ENCODE results near the gene PRKG1. TPM values are rescaled to one million over a fixed set of nuclear protein-coding genes. Genes with fewer than 3 reads are reported as not detected.
"Not testable (repeated sequence)": the region's sequence is repeated elsewhere in the genome, so short reads cannot be mapped to it uniquely, and the experiment has no call there.

PRKG1 gene
- total RNA-seq, 5 donors from 2014 or later (not counting 1 experiment from before 2014, with no cell fraction given) = 0.03 to 0.26 (median 0.19) TPM; not detected in 1

DNA sequence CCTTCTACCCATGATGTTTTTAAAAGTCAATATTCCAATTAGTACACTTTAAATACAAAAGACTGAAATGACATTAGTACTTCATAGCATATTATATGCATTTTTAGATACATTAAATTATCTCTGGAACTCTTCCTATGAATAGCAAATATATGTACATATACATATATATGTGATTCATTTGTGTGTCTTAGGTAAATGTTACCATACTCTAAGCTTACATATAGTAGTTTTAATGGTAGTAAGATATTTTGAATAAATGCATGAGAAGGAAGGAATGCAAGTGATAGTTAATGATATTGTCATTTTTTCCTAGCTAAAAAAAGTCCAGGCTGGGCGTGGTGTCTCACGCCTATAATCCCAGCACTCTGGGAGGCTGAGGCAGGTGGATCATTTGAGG, 671.1 kb downstream of the PRKG1 start:
- H3K9me3 ChIP-seq = no peaks in the 10 kb centered on the region
- H3K4me1 ChIP-seq (ENCODE audit: control insufficient read depth in 1 of 2, extremely low read depth in 1 of 2, insufficient read depth in 2 of 2, low read length in 2 of 2) = no peaks in the 10 kb centered on the region
- no CpG with 5 or more reads among the region's 2 CpGs for WGBS (ENCODE audit: insufficient coverage)
- no peak overlapping the region for H3K27ac ChIP-seq (ENCODE audit: low read length)
- Mint-ChIP-seq H3K36me3 (no peaks in the 10 kb centered on the region), H3K4me3 (no peak overlapping the region), H3K9me3 (no peaks in the 10 kb centered on the region), H3K27me3 (no peaks in the 10 kb centered on the region), H3K27ac (no peak overlapping the region), H3K4me1 (no peaks in the 10 kb centered on the region)
- peaks cover 0 to 2% of the 10 kb centered on the region in 2 experiments for H3K27me3 ChIP-seq (replicated peaks in 1 of 2; ENCODE audit: control insufficient read depth in 2 of 2, extremely low read depth in 1 of 2, insufficient read depth in 2 of 2, low read length in 1 of 2)
- ChIA-PET CTCF (no interaction called here), POLR2A (no interaction called here)
- no peak for DNase-seq
- no peak for ATAC-seq (replicated peaks in 1 of 4)
- H3K4me3 ChIP-seq (ENCODE audit: control insufficient read depth in 1 of 2, extremely low read depth in 1 of 2, low read length in 1 of 2) = no peak overlapping the region
- H3K36me3 ChIP-seq (ENCODE audit: control insufficient read depth in 2 of 2, extremely low read depth in 1 of 2, insufficient read depth in 1 of 2, low read length in 1 of 2) = no peaks in the 10 kb centered on the region

DNA sequence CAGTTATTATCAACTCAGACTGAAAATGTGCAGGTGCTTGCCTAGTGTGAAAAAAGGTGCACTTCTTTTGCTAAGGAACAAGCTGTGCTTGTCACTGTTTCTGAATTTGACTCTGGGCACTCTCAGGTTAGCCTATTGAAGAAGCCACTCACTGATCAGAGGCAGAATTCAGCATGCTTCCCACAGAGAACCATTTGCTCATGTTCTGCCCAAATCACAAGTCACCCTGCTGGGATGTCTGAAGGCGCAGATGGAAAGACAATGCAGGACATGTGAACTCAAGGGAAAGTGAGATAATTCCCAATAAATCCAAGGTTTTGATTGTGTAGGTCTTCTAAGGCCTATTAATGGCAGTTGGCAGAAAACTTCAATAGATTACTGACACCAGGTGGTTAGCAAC, 672.9 kb downstream of the PRKG1 start:
- H3K27ac ChIP-seq (ENCODE audit: low read length) = no peak overlapping the region
- Mint-ChIP-seq H3K4me3 (no peak overlapping the region), H3K9me3 (no peaks in the 10 kb centered on the region), H3K27ac (no peak overlapping the region), H3K4me1 (no peaks in the 10 kb centered on the region), H3K36me3 (no peaks in the 10 kb centered on the region), H3K27me3 (no peaks in the 10 kb centered on the region)
- no peak for ATAC-seq (replicated peaks in 1 of 4)
- H3K36me3 ChIP-seq (ENCODE audit: control insufficient read depth in 2 of 2, extremely low read depth in 1 of 2, insufficient read depth in 1 of 2, low read length in 1 of 2) = no peaks in the 10 kb centered on the region
- POLR2A ChIA-PET = no interaction called here
- no CpG with 5 or more reads among the region's 1 CpG for WGBS (ENCODE audit: insufficient coverage)
- H3K9me3 ChIP-seq = no peaks in the 10 kb centered on the region
- H3K27me3 ChIP-seq (replicated peaks in 1 of 2; ENCODE audit: control insufficient read depth in 2 of 2, extremely low read depth in 1 of 2, insufficient read depth in 2 of 2, low read length in 1 of 2) = peaks cover 0 to 2% of the 10 kb centered on the region in 2 experiments
- H3K4me3 ChIP-seq (ENCODE audit: control insufficient read depth in 1 of 2, extremely low read depth in 1 of 2, low read length in 1 of 2) = no peak overlapping the region
- no peaks in the 10 kb centered on the region for H3K4me1 ChIP-seq (ENCODE audit: control insufficient read depth in 1 of 2, extremely low read depth in 1 of 2, insufficient read depth in 2 of 2, low read length in 2 of 2)
- CTCF ChIA-PET = no interaction called here
- DNase-seq = no peak

DNA sequence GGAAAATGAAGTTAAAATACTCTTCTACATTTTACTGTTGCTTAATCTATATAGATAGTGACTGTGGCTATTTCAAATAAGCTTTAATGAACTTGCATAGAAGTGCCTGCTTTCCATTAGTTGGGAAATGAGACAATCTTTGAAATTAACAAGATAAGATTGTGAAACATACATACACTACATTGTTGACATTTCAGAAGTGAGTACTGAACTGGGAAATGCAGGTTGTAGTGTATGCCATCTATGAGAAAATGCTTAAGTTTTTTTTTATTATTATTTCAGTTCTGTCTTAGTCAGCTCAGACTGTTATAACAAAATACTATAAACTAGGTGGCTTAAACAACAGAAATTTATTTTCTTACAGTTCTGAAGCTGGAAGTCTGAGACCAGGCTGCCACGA, 674.7 kb downstream of the PRKG1 start:
- Histone ChIP-seq H3K27ac (ENCODE audit: low read length) (no peak overlapping the region), H3K27me3 (replicated peaks in 1 of 2; ENCODE audit: control insufficient read depth in 2 of 2, extremely low read depth in 1 of 2, insufficient read depth in 2 of 2, low read length in 1 of 2) (no peaks in the 10 kb centered on the region), H3K4me1 (ENCODE audit: control insufficient read depth in 1 of 2, extremely low read depth in 1 of 2, insufficient read depth in 2 of 2, low read length in 2 of 2) (no peaks in the 10 kb centered on the region), H3K4me3 (ENCODE audit: control insufficient read depth in 1 of 2, extremely low read depth in 1 of 2, low read length in 1 of 2) (no peak overlapping the region), H3K36me3 (ENCODE audit: control insufficient read depth in 2 of 2, extremely low read depth in 1 of 2, insufficient read depth in 1 of 2, low read length in 1 of 2) (no peaks in the 10 kb centered on the region), H3K9me3 (no peaks in the 10 kb centered on the region)
- Mint-ChIP-seq H3K4me1 (no peaks in the 10 kb centered on the region), H3K36me3 (no peaks in the 10 kb centered on the region), H3K27me3 (no peaks in the 10 kb centered on the region), H3K9me3 (no peaks in the 10 kb centered on the region), H3K27ac (no peak overlapping the region), H3K4me3 (no peak overlapping the region)
- CTCF ChIA-PET = no interaction called here
- WGBS (ENCODE audit: insufficient coverage) = no CpG with 5 or more reads among the region's 1 CpG
- DNase-seq = no peak
- POLR2A ChIA-PET = interaction anchor here in 1 of 2 donors (0.6 kb wide), 1 partner anchor 62 kb away, joined by 3 read pairs; no protein-coding TSS in a partner anchor
- no peak for ATAC-seq (replicated peaks in 1 of 4)

DNA sequence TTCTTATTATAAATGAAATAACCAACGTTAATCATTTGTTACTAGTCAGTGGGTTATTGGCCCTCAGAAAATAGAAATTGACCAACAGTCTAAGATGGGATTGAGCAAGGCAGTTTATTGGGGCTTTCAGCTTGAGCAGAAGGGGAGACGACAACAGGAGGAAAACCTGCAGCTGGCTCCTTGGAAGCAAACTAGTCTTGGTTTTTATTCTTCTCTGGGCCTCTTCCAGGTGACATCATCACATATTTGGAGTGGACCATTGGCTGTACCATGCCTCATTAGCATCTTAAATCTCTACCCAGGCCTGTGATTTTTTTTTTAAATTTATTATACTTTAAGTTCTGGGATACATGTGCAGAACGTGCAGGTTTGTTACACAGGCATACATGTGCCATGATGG, 684.1 kb downstream of the PRKG1 start:
- no peak overlapping the region for H3K27ac Mint-ChIP-seq
- H3K4me3 Mint-ChIP-seq = no peak overlapping the region
- no peak overlapping the region for H3K27ac ChIP-seq (ENCODE audit: low read length)
- H3K27me3 Mint-ChIP-seq = peaks cover 0 to 3% of the 10 kb centered on the region in 2 donors
- H3K4me1 ChIP-seq (ENCODE audit: control insufficient read depth in 1 of 2, extremely low read depth in 1 of 2, insufficient read depth in 2 of 2, low read length in 2 of 2) = no peaks in the 10 kb centered on the region
- CTCF ChIA-PET = no interaction called here
- no peaks in the 10 kb centered on the region for H3K36me3 Mint-ChIP-seq
- no peak for DNase-seq
- POLR2A ChIA-PET = no interaction called here
- H3K4me3 ChIP-seq (ENCODE audit: control insufficient read depth in 1 of 2, extremely low read depth in 1 of 2, low read length in 1 of 2) = no peak overlapping the region
- H3K9me3 ChIP-seq = no peaks in the 10 kb centered on the region
- no peaks in the 10 kb centered on the region for H3K36me3 ChIP-seq (ENCODE audit: control insufficient read depth in 2 of 2, extremely low read depth in 1 of 2, insufficient read depth in 1 of 2, low read length in 1 of 2)
- H3K27me3 ChIP-seq (replicated peaks in 1 of 2; ENCODE audit: control insufficient read depth in 2 of 2, extremely low read depth in 1 of 2, insufficient read depth in 2 of 2, low read length in 1 of 2) = peaks cover 0 to 4% of the 10 kb centered on the region in 2 experiments
- H3K9me3 Mint-ChIP-seq = no peaks in the 10 kb centered on the region
- no peak for ATAC-seq (replicated peaks in 1 of 4)
- WGBS (ENCODE audit: insufficient coverage) = 100% methylated on average over 1 of the region's 3 CpGs
- no peaks in the 10 kb centered on the region for H3K4me1 Mint-ChIP-seq

DNA sequence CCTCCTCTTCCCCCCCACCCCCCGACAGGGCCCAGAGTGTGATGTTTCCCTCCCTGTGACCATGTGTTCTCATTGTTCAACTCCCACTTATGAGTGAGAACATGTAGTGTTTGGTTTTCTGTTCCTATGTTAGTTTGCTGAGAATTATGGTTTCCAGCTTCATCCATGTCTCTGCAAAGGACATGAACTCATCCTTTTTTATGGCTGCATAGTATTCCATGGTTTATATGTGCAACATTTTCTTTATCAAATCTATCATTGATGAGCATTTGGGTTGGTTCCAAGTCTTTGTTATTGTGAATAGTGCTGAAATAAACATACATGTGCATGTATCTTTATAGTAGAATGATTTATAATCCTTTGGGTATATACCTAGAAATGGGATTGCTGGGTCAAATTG, 684.6 kb downstream of the PRKG1 start:
- WGBS (ENCODE audit: insufficient coverage) = no CpG with 5 or more reads among the region's 1 CpG
- H3K27me3 Mint-ChIP-seq; POLR2A ChIA-PET; H3K36me3 ChIP-seq (ENCODE audit: control insufficient read depth in 2 of 2, extremely low read depth in 1 of 2, insufficient read depth in 1 of 2, low read length in 1 of 2); DNase-seq; H3K4me1 ChIP-seq (ENCODE audit: control insufficient read depth in 1 of 2, extremely low read depth in 1 of 2, insufficient read depth in 2 of 2, low read length in 2 of 2); ATAC-seq (replicated peaks in 1 of 4); H3K4me1 Mint-ChIP-seq; CTCF ChIA-PET; H3K27me3 ChIP-seq (replicated peaks in 1 of 2; ENCODE audit: control insufficient read depth in 2 of 2, extremely low read depth in 1 of 2, insufficient read depth in 2 of 2, low read length in 1 of 2); H3K27ac ChIP-seq (ENCODE audit: low read length); H3K4me3 ChIP-seq (ENCODE audit: control insufficient read depth in 1 of 2, extremely low read depth in 1 of 2, low read length in 1 of 2); H3K36me3 Mint-ChIP-seq; H3K27ac Mint-ChIP-seq; H3K9me3 ChIP-seq; H3K9me3 Mint-ChIP-seq; H3K4me3 Mint-ChIP-seq: not testable (repeated sequence)

DNA sequence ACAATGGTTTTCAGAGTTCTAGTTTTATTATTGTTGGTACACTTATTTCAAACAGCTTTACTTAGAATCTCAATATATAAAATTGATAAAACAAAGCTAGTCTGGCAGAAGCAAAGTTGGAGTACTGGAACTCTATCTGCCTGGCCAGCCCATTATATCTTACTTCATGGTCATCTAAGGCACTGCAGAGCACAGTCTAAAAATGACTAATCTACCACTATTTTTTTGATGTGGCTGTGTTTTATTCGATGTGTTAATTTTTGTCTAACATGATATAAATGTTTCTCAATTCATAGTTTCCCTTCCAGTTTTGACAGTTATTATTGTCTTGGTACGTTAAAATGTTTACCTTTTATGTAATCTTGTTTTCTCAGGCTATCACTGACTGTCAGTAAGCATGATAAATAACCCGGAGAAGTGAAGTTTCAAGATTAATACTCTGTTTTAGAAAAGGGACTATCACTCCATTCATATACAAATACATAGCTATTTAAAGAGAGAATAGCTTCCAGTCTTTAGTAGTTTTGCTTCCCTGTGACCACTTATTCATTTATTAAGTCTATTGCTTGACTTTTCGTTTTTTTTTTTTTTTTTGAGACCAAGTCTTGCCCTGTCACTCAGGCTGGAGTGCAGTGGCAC, 685.7 kb downstream of the PRKG1 start:
- Histone ChIP-seq H3K4me3 (ENCODE audit: control insufficient read depth in 1 of 2, extremely low read depth in 1 of 2, low read length in 1 of 2) (no peak overlapping the region), H3K9me3 (no peaks in the 10 kb centered on the region), H3K27ac (ENCODE audit: low read length) (no peak overlapping the region), H3K4me1 (ENCODE audit: control insufficient read depth in 1 of 2, extremely low read depth in 1 of 2, insufficient read depth in 2 of 2, low read length in 2 of 2) (no peaks in the 10 kb centered on the region), H3K36me3 (ENCODE audit: control insufficient read depth in 2 of 2, extremely low read depth in 1 of 2, insufficient read depth in 1 of 2, low read length in 1 of 2) (no peaks in the 10 kb centered on the region), H3K27me3 (replicated peaks in 1 of 2; ENCODE audit: control insufficient read depth in 2 of 2, extremely low read depth in 1 of 2, insufficient read depth in 2 of 2, low read length in 1 of 2) (peaks cover 0 to 4% of the 10 kb centered on the region in 2 experiments)
- Mint-ChIP-seq H3K9me3 (no peaks in the 10 kb centered on the region), H3K4me1 (no peaks in the 10 kb centered on the region), H3K27ac (no peak overlapping the region), H3K4me3 (no peak overlapping the region), H3K27me3 (peaks cover 0 to 3% of the 10 kb centered on the region in 2 donors), H3K36me3 (no peaks in the 10 kb centered on the region)
- DNase-seq (no peak), ATAC-seq (replicated peaks in 1 of 4) (no peak)
- no CpG with 5 or more reads among the region's 4 CpGs for WGBS (ENCODE audit: insufficient coverage)
- CTCF ChIA-PET = no interaction called here
- POLR2A ChIA-PET = no interaction called here
